Neural cell (in vitro differentiated cells): Measurements from ENCODE around the gene SPRY4. TPM values are rescaled to one million over a fixed set of nuclear protein-coding genes. Genes with fewer than 3 reads are reported as not detected.

Source experiments
- H2AFZ ChIP-seq: fragments of 200-600, 300-800 bp; sonication (generic), shearing (Covaris generic); 2 replicates; pipeline ENCODE4 v1.6.0; 2014; ENCODE audit warnings: low read depth, mild to moderate bottlenecking, antibody characterized with exemption, low read length, moderate library complexity
- H3F3A ChIP-seq: fragments of 200-600 bp; shearing (Covaris generic); 2 replicates; pipeline ENCODE4 v1.6.1; 2016; ENCODE audit warnings: mild to moderate bottlenecking, moderate library complexity, mixed read lengths, antibody characterized with exemption, low read length; ENCODE audit not compliant: insufficient read depth, poor library complexity, severe bottlenecking
- H3K27ac ChIP-seq: fragments of 200-600, 300-800 bp; sonication (generic), shearing (Covaris generic); 2 replicates; pipeline ENCODE4 v1.5.1; 2014; ENCODE audit warnings: mild to moderate bottlenecking, low read length, moderate library complexity
- H3K27me3 ChIP-seq: fragments of 300-800, 200-600 bp; sonication (generic), shearing (Covaris generic); 2 replicates; pipeline ENCODE4 v1.6.0; 2014; ENCODE audit warnings: mild to moderate bottlenecking, low read depth, low read length, moderate library complexity; ENCODE audit not compliant: insufficient read depth
- H3K36me3 ChIP-seq: fragments of 300-800, 200-600 bp; sonication (generic), shearing (Covaris generic); 2 replicates; pipeline ENCODE4 v1.5.1; 2014; ENCODE audit warnings: mild to moderate bottlenecking, antibody characterized with exemption, low read length, moderate library complexity; ENCODE audit not compliant: insufficient read depth
- H3K4me2 ChIP-seq: fragments of 300-800, 200-600 bp; sonication (generic), shearing (Covaris generic); 2 replicates; pipeline ENCODE4 v1.6.0; 2014; ENCODE audit warnings: mild to moderate bottlenecking, low read length
- H3K4me3 ChIP-seq: fragments of 300-800, 200-600 bp; sonication (generic), shearing (Covaris generic); 2 replicates; pipeline ENCODE4 v1.5.1; 2014; ENCODE audit warnings: mild to moderate bottlenecking, low read length, moderate library complexity
- H3K79me2 ChIP-seq: fragments of 200-600 bp; shearing (Covaris generic); replicated peaks from 2 replicates; pipeline ENCODE4 v1.6.0; 2014; ENCODE audit warnings: mild to moderate bottlenecking, low read length, moderate library complexity; ENCODE audit not compliant: insufficient read depth
- H3K9ac ChIP-seq: fragments of 300-800, 200-600 bp; sonication (generic), shearing (Covaris generic); 2 replicates; pipeline ENCODE4 v1.6.1; 2016; ENCODE audit warnings: mild to moderate bottlenecking, low read length, mixed read lengths
- H3K9me2 ChIP-seq: fragments of 200-600 bp; shearing (Covaris generic); 2 replicates; pipeline ENCODE4 v1.6.1; 2016; ENCODE audit warnings: mild to moderate bottlenecking, low read length, mixed read lengths; ENCODE audit not compliant: insufficient read depth
- H3K9me3 ChIP-seq: fragments of 200-600, 300-800 bp; sonication (generic), shearing (Covaris generic); 2 replicates; pipeline ENCODE4 v1.6.1; 2016; ENCODE audit warnings: mild to moderate bottlenecking, mixed run types, low read length, moderate library complexity, mixed read lengths
- H4K20me1 ChIP-seq: fragments of 200-600 bp; shearing (Covaris generic); 2 replicates; pipeline ENCODE4 v1.6.1; 2016; ENCODE audit warnings: mild to moderate bottlenecking, mixed run types; ENCODE audit not compliant: insufficient read depth
- EP300 ChIP-seq: fragments of 450-650 bp; conservative IDR thresholded peaks from 2 replicates; pipeline ENCODE4 v1.6.1; 2014; ENCODE audit warnings: antibody characterized with exemption, mild to moderate bottlenecking, moderate library complexity; ENCODE audit not compliant: poor library complexity, severe bottlenecking
- EZH2 ChIP-seq: fragments of 200-600, 300-800 bp; shearing (Covaris generic), sonication (generic); IDR thresholded peaks from 2 replicates; pipeline ENCODE4 v1.6.1; 2014; ENCODE audit warnings: antibody characterized with exemption, low read length, borderline replicate concordance, mild to moderate bottlenecking; ENCODE audit not compliant: insufficient read depth, poor library complexity, severe bottlenecking
- MXI1 ChIP-seq: fragments of 450-650 bp; conservative IDR thresholded peaks from 2 replicates; pipeline ENCODE4 v1.6.1; 2014; ENCODE audit warnings: antibody characterized with exemption, mild to moderate bottlenecking; ENCODE audit not compliant: poor library complexity, severe bottlenecking
- POLR2AphosphoS5 ChIP-seq: IDR thresholded peaks from 2 replicates; pipeline ENCODE4 v1.6.1; 2012
- RAD21 ChIP-seq: fragments of 450-650 bp; conservative IDR thresholded peaks from 2 replicates; pipeline ENCODE4 v1.6.1; 2014; ENCODE audit warnings: antibody characterized with exemption, mild to moderate bottlenecking, moderate library complexity
- SMC3 ChIP-seq: fragments of 450-650 bp; conservative IDR thresholded peaks from 2 replicates; pipeline ENCODE4 v1.6.1; 2014; ENCODE audit warnings: antibody characterized with exemption, mild to moderate bottlenecking, moderate library complexity; ENCODE audit not compliant: poor library complexity
- TAF1 ChIP-seq: IDR thresholded peaks from 2 replicates; pipeline ENCODE4 v1.6.1; 2012; ENCODE audit warnings: low read depth
- polyA plus RNA-seq: library from polyadenylated mRNA; depleted of rRNA; stranded (reverse); fragments of >200 nt; gene quantifications from 2 replicates; pipeline ENCODE4 v1.2.3, GENCODE V29; 2014
- TF ChIP-seq, protein P1 (sequence below): IDR thresholded peaks from 2 replicates; pipeline ENCODE4 v1.6.1; 2012; ENCODE audit warnings: borderline replicate concordance
- TF ChIP-seq, protein P2 (sequence below): fragments of 450-650 bp; IDR thresholded peaks from 2 replicates; pipeline ENCODE4 v1.5.1; 2014; ENCODE audit warnings: antibody characterized with exemption, mild to moderate bottlenecking, moderate library complexity; ENCODE audit not compliant: poor library complexity, severe bottlenecking

The SPRY4 gene
- polyA plus RNA-seq, 1 donor from 2014 or later: 0.47 TPM

DNA sequence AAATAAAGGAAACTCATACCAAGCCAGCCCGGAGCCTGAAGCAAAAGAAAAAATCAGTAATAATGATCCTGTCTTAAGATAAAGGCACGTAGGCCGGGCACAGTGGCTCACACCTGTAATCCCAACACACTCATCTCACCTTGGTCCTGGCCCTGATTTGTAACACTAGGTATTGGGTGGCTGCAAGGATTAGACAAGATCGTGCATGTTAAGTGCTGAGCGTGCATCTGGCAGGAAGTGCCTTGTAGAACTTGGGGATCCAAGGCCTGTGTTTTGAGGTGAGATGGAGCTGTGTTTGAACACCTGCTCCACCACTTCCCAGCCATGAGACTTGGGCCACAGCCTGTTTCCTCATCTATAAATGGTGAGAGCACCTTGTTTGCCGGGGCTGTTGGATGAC is 41.5 kb downstream of the SPRY4 start:
- H3K9me2 ChIP-seq: no peaks in the 10 kb centered on the region
- no peak overlapping the region for H2AFZ ChIP-seq
- no peaks in the 10 kb centered on the region for H3F3A ChIP-seq
- no peaks in the 10 kb centered on the region for H3K9me3 ChIP-seq
- H3K4me2 ChIP-seq: no peak overlapping the region
- H3K4me3 ChIP-seq: no peak overlapping the region
- H3K36me3 ChIP-seq: no peaks in the 10 kb centered on the region
- H3K27me3 ChIP-seq: no peaks in the 10 kb centered on the region
- H3K27ac ChIP-seq: no peak overlapping the region
- no peak overlapping the region for H3K9ac ChIP-seq
- no peaks in the 10 kb centered on the region for H4K20me1 ChIP-seq
- TF ChIP-seq MXI1 (no peak), SMC3 (no peak), EP300 (no peak), TAF1 (no peak), EZH2 (no peak), RAD21 (no peak), POLR2AphosphoS5 (no peak)
- TF ChIP-seq, protein P1, sequence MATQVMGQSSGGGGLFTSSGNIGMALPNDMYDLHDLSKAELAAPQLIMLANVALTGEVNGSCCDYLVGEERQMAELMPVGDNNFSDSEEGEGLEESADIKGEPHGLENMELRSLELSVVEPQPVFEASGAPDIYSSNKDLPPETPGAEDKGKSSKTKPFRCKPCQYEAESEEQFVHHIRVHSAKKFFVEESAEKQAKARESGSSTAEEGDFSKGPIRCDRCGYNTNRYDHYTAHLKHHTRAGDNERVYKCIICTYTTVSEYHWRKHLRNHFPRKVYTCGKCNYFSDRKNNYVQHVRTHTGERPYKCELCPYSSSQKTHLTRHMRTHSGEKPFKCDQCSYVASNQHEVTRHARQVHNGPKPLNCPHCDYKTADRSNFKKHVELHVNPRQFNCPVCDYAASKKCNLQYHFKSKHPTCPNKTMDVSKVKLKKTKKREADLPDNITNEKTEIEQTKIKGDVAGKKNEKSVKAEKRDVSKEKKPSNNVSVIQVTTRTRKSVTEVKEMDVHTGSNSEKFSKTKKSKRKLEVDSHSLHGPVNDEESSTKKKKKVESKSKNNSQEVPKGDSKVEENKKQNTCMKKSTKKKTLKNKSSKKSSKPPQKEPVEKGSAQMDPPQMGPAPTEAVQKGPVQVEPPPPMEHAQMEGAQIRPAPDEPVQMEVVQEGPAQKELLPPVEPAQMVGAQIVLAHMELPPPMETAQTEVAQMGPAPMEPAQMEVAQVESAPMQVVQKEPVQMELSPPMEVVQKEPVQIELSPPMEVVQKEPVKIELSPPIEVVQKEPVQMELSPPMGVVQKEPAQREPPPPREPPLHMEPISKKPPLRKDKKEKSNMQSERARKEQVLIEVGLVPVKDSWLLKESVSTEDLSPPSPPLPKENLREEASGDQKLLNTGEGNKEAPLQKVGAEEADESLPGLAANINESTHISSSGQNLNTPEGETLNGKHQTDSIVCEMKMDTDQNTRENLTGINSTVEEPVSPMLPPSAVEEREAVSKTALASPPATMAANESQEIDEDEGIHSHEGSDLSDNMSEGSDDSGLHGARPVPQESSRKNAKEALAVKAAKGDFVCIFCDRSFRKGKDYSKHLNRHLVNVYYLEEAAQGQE: no peak
- TF ChIP-seq, protein P2, sequence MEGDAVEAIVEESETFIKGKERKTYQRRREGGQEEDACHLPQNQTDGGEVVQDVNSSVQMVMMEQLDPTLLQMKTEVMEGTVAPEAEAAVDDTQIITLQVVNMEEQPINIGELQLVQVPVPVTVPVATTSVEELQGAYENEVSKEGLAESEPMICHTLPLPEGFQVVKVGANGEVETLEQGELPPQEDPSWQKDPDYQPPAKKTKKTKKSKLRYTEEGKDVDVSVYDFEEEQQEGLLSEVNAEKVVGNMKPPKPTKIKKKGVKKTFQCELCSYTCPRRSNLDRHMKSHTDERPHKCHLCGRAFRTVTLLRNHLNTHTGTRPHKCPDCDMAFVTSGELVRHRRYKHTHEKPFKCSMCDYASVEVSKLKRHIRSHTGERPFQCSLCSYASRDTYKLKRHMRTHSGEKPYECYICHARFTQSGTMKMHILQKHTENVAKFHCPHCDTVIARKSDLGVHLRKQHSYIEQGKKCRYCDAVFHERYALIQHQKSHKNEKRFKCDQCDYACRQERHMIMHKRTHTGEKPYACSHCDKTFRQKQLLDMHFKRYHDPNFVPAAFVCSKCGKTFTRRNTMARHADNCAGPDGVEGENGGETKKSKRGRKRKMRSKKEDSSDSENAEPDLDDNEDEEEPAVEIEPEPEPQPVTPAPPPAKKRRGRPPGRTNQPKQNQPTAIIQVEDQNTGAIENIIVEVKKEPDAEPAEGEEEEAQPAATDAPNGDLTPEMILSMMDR: no peak
- H3K79me2 ChIP-seq: no peaks in the 10 kb centered on the region

DNA sequence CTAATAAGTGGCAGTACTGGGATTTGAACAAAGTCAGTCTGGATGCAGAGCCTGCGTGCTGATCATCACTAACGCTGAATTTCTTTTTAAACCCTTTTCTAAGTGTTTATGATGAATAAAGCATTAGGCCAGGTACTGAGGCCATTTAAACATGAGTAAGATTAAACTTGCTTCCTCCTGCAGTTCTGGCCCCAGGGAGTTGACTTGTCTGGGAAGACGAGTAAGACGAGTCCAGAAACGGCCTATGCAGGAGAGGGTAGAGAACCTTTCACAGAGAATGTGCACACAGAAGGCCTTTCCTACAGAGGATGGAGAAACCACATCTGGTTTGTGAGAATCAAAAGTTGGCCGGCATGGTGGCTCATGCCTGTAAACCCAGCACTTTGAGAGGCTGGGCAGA is 42.9 kb downstream of the SPRY4 start:
- Histone ChIP-seq H3F3A (no peaks in the 10 kb centered on the region), H2AFZ (no peak overlapping the region), H3K36me3 (no peaks in the 10 kb centered on the region), H3K9me3 (no peaks in the 10 kb centered on the region), H3K4me3 (no peak overlapping the region), H3K27me3 (no peaks in the 10 kb centered on the region), H3K79me2 (no peaks in the 10 kb centered on the region), H3K27ac (no peak overlapping the region), H3K9ac (no peak overlapping the region), H3K9me2 (no peaks in the 10 kb centered on the region), H3K4me2 (no peak overlapping the region), H4K20me1 (no peaks in the 10 kb centered on the region)
- TF ChIP-seq SMC3 (no peak), EP300 (no peak), TAF1 (no peak), POLR2AphosphoS5 (no peak), EZH2 (no peak), RAD21 (no peak), MXI1 (no peak)
- TF ChIP-seq, protein P2: no peak
- TF ChIP-seq, protein P1: no peak
